H9 (cell line): Measurements from ENCODE around the gene DGCR2. TPM values are rescaled to one million over a fixed set of nuclear protein-coding genes. Genes with fewer than 3 reads are reported as not detected.

Source experiments
- DNase-seq: peaks from one replicate; pipeline ENCODE4 v3.0.0-alpha.2; 2017
- H2AFZ ChIP-seq: one replicate; pipeline ENCODE4 v1.6.1; 2013; ENCODE audit warnings: mild to moderate bottlenecking, low read length, control low read depth, moderate library complexity
- H2AK5ac ChIP-seq: 2 replicates; pipeline ENCODE4 v1.6.1; 2013; ENCODE audit warnings: low read length, control low read depth, mixed read lengths; ENCODE audit not compliant: insufficient read length
- H2BK120ac ChIP-seq: one replicate; pipeline ENCODE4 v1.6.1; 2013; ENCODE audit warnings: low read depth, mild to moderate bottlenecking, low read length, control low read depth, inconsistent platforms; ENCODE audit not compliant: poor library complexity, severe bottlenecking
- H2BK12ac ChIP-seq: 2 replicates; pipeline ENCODE4 v1.6.1; 2013; ENCODE audit warnings: low read length, control low read depth, mixed read lengths, low read depth; ENCODE audit not compliant: insufficient read length
- H2BK15ac ChIP-seq: 2 replicates; pipeline ENCODE4 v1.6.1; 2013; ENCODE audit warnings: low read depth, low read length, control low read depth
- H2BK20ac ChIP-seq: one replicate; pipeline ENCODE4 v1.6.1; 2013; ENCODE audit warnings: low read depth, mild to moderate bottlenecking, low read length, control low read depth, inconsistent platforms; ENCODE audit not compliant: poor library complexity, severe bottlenecking
- H2BK5ac ChIP-seq: 2 replicates; pipeline ENCODE4 v1.6.1; 2013; ENCODE audit warnings: low read length, control low read depth, mixed read lengths; ENCODE audit not compliant: insufficient read length
- H3K14ac ChIP-seq: 2 replicates; pipeline ENCODE4 v1.6.1; 2013; ENCODE audit warnings: low read length, control low read depth; ENCODE audit not compliant: insufficient read depth
- H3K18ac ChIP-seq: 2 replicates; pipeline ENCODE4 v1.6.1; 2013; ENCODE audit warnings: low read depth, mild to moderate bottlenecking, mixed read lengths, low read length, control low read depth; ENCODE audit not compliant: insufficient read length
- H3K23ac ChIP-seq: 2 replicates; pipeline ENCODE4 v1.6.1; 2013; ENCODE audit warnings: low read length, control low read depth, mixed read lengths, low read depth; ENCODE audit not compliant: insufficient read length
- H3K23me2 ChIP-seq: 2 replicates; pipeline ENCODE4 v1.6.1; 2013; ENCODE audit warnings: low read depth, mild to moderate bottlenecking, mixed read lengths, low read length, control low read depth; ENCODE audit not compliant: insufficient read length, poor library complexity, severe bottlenecking
- H3K27ac ChIP-seq: 2 replicates; pipeline ENCODE4 v1.5.1; 2013; ENCODE audit warnings: low read length, control low read depth, mixed read lengths, low read depth; ENCODE audit not compliant: insufficient read length
- H3K27me3 ChIP-seq: 2 replicates; pipeline ENCODE4 v1.6.1; 2013; ENCODE audit warnings: low read length, control low read depth, inconsistent platforms; ENCODE audit not compliant: insufficient read depth
- H3K4ac ChIP-seq: 2 replicates; pipeline ENCODE4 v1.6.1; 2013; ENCODE audit warnings: low read depth, mild to moderate bottlenecking, control low read depth, inconsistent platforms, low read length, moderate library complexity
- H3K4me1 ChIP-seq: 2 replicates; pipeline ENCODE4 v1.6.1; 2013; ENCODE audit warnings: low read length, control low read depth, inconsistent platforms; ENCODE audit not compliant: insufficient read depth
- H3K4me2 ChIP-seq: 2 replicates; pipeline ENCODE4 v1.6.1; 2013; ENCODE audit warnings: low read length, control low read depth, mixed read lengths; ENCODE audit not compliant: insufficient read length, insufficient read depth
- H3K56ac ChIP-seq: 2 replicates; pipeline ENCODE4 v1.6.1; 2013; ENCODE audit warnings: low read depth, mild to moderate bottlenecking, mixed read lengths, low read length, control low read depth; ENCODE audit not compliant: insufficient read length
- H3K79me1 ChIP-seq: 2 replicates; pipeline ENCODE4 v1.6.1; 2013; ENCODE audit warnings: low read depth, mild to moderate bottlenecking, moderate library complexity, low read length, control low read depth, inconsistent platforms; ENCODE audit not compliant: insufficient read depth, poor library complexity, severe bottlenecking
- H3K79me2 ChIP-seq: 2 replicates; pipeline ENCODE4 v1.6.1; 2013; ENCODE audit warnings: low read length, control low read depth, inconsistent platforms; ENCODE audit not compliant: insufficient read depth
- H3K9ac ChIP-seq: 2 replicates; pipeline ENCODE4 v1.6.1; 2013; ENCODE audit warnings: low read length, control low read depth, mixed read lengths; ENCODE audit not compliant: insufficient read length; ENCODE audit errors: extremely low read depth
- H3K9me3 ChIP-seq: one replicate; pipeline ENCODE4 v1.6.1; 2013; ENCODE audit warnings: low read depth, low read length, inconsistent platforms; ENCODE audit not compliant: control insufficient read depth
- H3T11ph ChIP-seq: one replicate; pipeline ENCODE4 v1.6.1; 2013; ENCODE audit warnings: mild to moderate bottlenecking, low read length, control low read depth, inconsistent platforms
- H4K20me1 ChIP-seq: one replicate; pipeline ENCODE4 v1.6.1; 2013; ENCODE audit not compliant: control insufficient read depth, insufficient read length, insufficient read depth
- H4K5ac ChIP-seq: 2 replicates; pipeline ENCODE4 v1.6.1; 2013; ENCODE audit warnings: low read depth, mild to moderate bottlenecking, mixed read lengths, low read length, control low read depth; ENCODE audit not compliant: insufficient read length
- H4K8ac ChIP-seq: replicated peaks from 2 replicates; pipeline ENCODE4 v1.6.1; 2013; ENCODE audit warnings: low read length, control low read depth, mixed read lengths, low read depth; ENCODE audit not compliant: insufficient read length
- H4K91ac ChIP-seq: 2 replicates; pipeline ENCODE4 v1.6.1; 2013; ENCODE audit warnings: low read depth, mild to moderate bottlenecking, moderate library complexity, mixed read lengths, low read length, control low read depth; ENCODE audit not compliant: insufficient read length
- H3K27ac Mint-ChIP-seq, 3 experiments: 2 replicates in 2 of 3; 3 replicates in 1 of 3; pipeline ENCODE4 v1.8.0; 2020 to 2021; ENCODE audit warnings: mixed read lengths in 3 of 3, mild to moderate bottlenecking in 1 of 3, moderate library complexity in 1 of 3
- H3K27me3 Mint-ChIP-seq: 2 replicates; pipeline ENCODE4 v1.8.0; 2021; ENCODE audit warnings: low read depth, mild to moderate bottlenecking, moderate library complexity, mixed read lengths
- H3K36me3 Mint-ChIP-seq, 3 experiments: 2 replicates in 2 of 3; 3 replicates in 1 of 3; pipeline ENCODE4 v1.8.0; 2020 to 2021; ENCODE audit warnings: low read depth in 3 of 3, mixed read lengths in 3 of 3; ENCODE audit not compliant: insufficient read depth in 1 of 3
- H3K4me1 Mint-ChIP-seq, 2 experiments: 2 replicates each; pipeline ENCODE4 v1.8.0; 2020; ENCODE audit warnings: mixed read lengths in 2 of 2
- H3K4me3 Mint-ChIP-seq, 2 experiments: 2 replicates in 1 of 2; 3 replicates in 1 of 2; pipeline ENCODE4 v1.8.0; 2020 to 2021; ENCODE audit warnings: mild to moderate bottlenecking in 2 of 2, mixed read lengths in 2 of 2, moderate library complexity in 1 of 2
- H3K9me3 Mint-ChIP-seq, 2 experiments: 2 replicates in 1 of 2; 3 replicates in 1 of 2; pipeline ENCODE4 v1.8.0; 2020; ENCODE audit warnings: mild to moderate bottlenecking in 2 of 2, mixed read lengths in 2 of 2, moderate library complexity in 1 of 2
- WGBS: extraction: QIAGEN DNeasy Blood & Tissue Kit; methylation state at CpG from one replicate; pipeline ENCODE4 v1.1.7; 2013; ENCODE audit warnings: missing lambda C conversion rate, low lambda C conversion rate, mixed read lengths; ENCODE audit not compliant: insufficient read length; ENCODE audit errors: extremely low coverage; 5-methylcytosine and 5-hydroxymethylcytosine counted together
- total RNA-seq: library from RNA; stranded (reverse); gene quantifications from 2 replicates; pipeline ENCODE4 v1.2.1, GENCODE V29; 2021
- TF ChIP-seq, protein P1 (sequence below): fragments of 200-600 bp; sonication (generic); conservative IDR thresholded peaks from 3 replicates; pipeline ENCODE4 v1.8.0; 2021; ENCODE audit warnings: antibody characterized with exemption, mild to moderate bottlenecking

DGCR2 gene
- total RNA-seq, 1 experiment from 2014 or later, result 47.2 TPM

DNA sequence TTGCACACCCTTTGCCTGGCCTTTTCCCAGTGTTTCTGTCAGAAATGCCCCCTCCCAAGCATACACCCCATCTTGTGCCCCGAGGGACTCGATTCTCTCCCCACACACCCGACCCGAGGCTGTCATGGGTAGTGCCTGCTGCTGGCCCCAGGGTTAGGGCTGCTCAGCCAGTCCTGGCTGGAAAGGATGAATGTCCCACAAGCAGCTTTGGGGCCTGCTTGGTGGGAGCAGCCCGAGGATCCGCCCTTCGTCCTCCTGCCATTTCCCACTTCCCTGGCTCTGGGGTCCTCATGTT lies 131.1 kb downstream of the DGCR2 start:
- no peak overlapping the region; a peak in 1 of 7 replicates for H3K27ac Mint-ChIP-seq
- no peak overlapping the region for H2BK120ac ChIP-seq

More for the DNA sequence above, 131.1 kb downstream of the DGCR2 start:
- DNase-seq, result no peak
- H2AK5ac ChIP-seq, result no peak overlapping the region
- no peak overlapping the region for H3K4me2 ChIP-seq
- H3K27me3 ChIP-seq, result no peaks in the 10 kb centered on the region
- H3K79me2 ChIP-seq, result no peaks in the 10 kb centered on the region
- Mint-ChIP-seq H3K27me3 (peaks cover 7% of the 10 kb centered on the region), H3K36me3 (no peaks in the 10 kb centered on the region; a peak in 1 of 7 replicates), H3K4me3 (no peak overlapping the region), H3K4me1 (peaks cover 11 to 12% of the 10 kb centered on the region in 2 experiments), H3K9me3 (no peaks in the 10 kb centered on the region; a peak in 1 of 5 replicates)
- no peaks in the 10 kb centered on the region for H3K79me1 ChIP-seq
- no peak overlapping the region for H4K5ac ChIP-seq
- H3K23ac ChIP-seq, result no peak overlapping the region
- H2BK15ac ChIP-seq, result no peak overlapping the region
- no peak overlapping the region for H2BK12ac ChIP-seq
- no peak overlapping the region for H2BK5ac ChIP-seq
- TF ChIP-seq, protein P1, sequence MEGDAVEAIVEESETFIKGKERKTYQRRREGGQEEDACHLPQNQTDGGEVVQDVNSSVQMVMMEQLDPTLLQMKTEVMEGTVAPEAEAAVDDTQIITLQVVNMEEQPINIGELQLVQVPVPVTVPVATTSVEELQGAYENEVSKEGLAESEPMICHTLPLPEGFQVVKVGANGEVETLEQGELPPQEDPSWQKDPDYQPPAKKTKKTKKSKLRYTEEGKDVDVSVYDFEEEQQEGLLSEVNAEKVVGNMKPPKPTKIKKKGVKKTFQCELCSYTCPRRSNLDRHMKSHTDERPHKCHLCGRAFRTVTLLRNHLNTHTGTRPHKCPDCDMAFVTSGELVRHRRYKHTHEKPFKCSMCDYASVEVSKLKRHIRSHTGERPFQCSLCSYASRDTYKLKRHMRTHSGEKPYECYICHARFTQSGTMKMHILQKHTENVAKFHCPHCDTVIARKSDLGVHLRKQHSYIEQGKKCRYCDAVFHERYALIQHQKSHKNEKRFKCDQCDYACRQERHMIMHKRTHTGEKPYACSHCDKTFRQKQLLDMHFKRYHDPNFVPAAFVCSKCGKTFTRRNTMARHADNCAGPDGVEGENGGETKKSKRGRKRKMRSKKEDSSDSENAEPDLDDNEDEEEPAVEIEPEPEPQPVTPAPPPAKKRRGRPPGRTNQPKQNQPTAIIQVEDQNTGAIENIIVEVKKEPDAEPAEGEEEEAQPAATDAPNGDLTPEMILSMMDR, result no peak
- no peak overlapping the region for H3K4ac ChIP-seq
- no peak overlapping the region for H3K27ac ChIP-seq
- no peaks in the 10 kb centered on the region for H3K9me3 ChIP-seq
- no peak overlapping the region for H2BK20ac ChIP-seq
- H4K91ac ChIP-seq, result no peak overlapping the region
- H3T11ph ChIP-seq, result no peak overlapping the region
- H3K23me2 ChIP-seq, result peaks cover 3% of the 10 kb centered on the region
- H3K14ac ChIP-seq, result no peak overlapping the region
- H3K9ac ChIP-seq, result no peak overlapping the region
- H3K18ac ChIP-seq, result no peak overlapping the region
- no peak overlapping the region for H3K56ac ChIP-seq
- no CpG with 5 or more reads among the region's 7 CpGs for WGBS
- no peaks in the 10 kb centered on the region for H4K20me1 ChIP-seq
- H4K8ac ChIP-seq, result no peak overlapping the region
- H2AFZ ChIP-seq, result no peak overlapping the region
- no peaks in the 10 kb centered on the region for H3K4me1 ChIP-seq
